ENCODE data around the gene SLC22A12. TPM values are rescaled to one million over a fixed set of nuclear protein-coding genes. Genes with fewer than 3 reads are reported as not detected.

Gene SLC22A12
- total RNA-seq, 1 donor from 2014 or later, result not detected

GRCh38 chr11:64637334-64638017, 46.5 kb downstream of the SLC22A12 start:
- no peak overlapping the region for H3K27ac Mint-ChIP-seq
- no peaks in the 10 kb centered on the region for H3K9me3 Mint-ChIP-seq
- H3K27me3 Mint-ChIP-seq (ENCODE audit: insufficient read depth, low read depth), result peaks cover 6% of the 10 kb centered on the region
- Histone ChIP-seq H3K27ac (no peak overlapping the region), H3K4me2 (peak overlapping the region; percentile 95), H3K4me1 (peaks cover 16% of the 10 kb centered on the region), H3K9me3 (ENCODE audit: low read depth) (no peaks in the 10 kb centered on the region), H3K36me3 (no peaks in the 10 kb centered on the region), H2AFZ (replicated peaks) (peak overlapping the region; percentile 12), H3K4me3 (peak overlapping the region; percentile 51), H4K20me1 (ENCODE audit: low read depth) (peaks cover 43% of the 10 kb centered on the region), H3K79me2 (ENCODE audit: low read depth) (no peaks in the 10 kb centered on the region), H3K27me3 (peaks cover 47% of the 10 kb centered on the region), H3K9ac (no peak overlapping the region), H3F3A (ENCODE audit: low read depth) (peaks cover 17% of the 10 kb centered on the region)
- peaks cover 2% of the 10 kb centered on the region for H3K36me3 Mint-ChIP-seq
- peak; percentile 26 for DNase-seq (ENCODE audit: low spot score)
- H3K4me3 Mint-ChIP-seq, result peak overlapping the region; percentile 71
- H3K4me1 Mint-ChIP-seq, result peaks cover 16% of the 10 kb centered on the region
- TF ChIP-seq EZH2 (IDR thresholded peaks at IDR 0.05) (no peak), CTCF (IDR thresholded peaks at IDR 0.05) (no peak), EZH2phosphoT487 (IDR thresholded peaks at IDR 0.05) (no peak)

- Histone ChIP-seq H3K9me3 (ENCODE audit: low read depth) (no peaks in the 10 kb centered on the region), H3F3A (ENCODE audit: low read depth) (peaks cover 17% of the 10 kb centered on the region), H3K36me3 (no peaks in the 10 kb centered on the region), H3K4me2 (peak overlapping the region; percentile 95), H3K4me3 (peak overlapping the region; percentile 51), H3K27me3 (peaks cover 54% of the 10 kb centered on the region), H3K27ac (no peak overlapping the region), H3K9ac (no peak overlapping the region), H4K20me1 (ENCODE audit: low read depth) (peaks cover 43% of the 10 kb centered on the region), H2AFZ (replicated peaks) (peak overlapping the region; percentile 12), H3K4me1 (peaks cover 16% of the 10 kb centered on the region), H3K79me2 (ENCODE audit: low read depth) (no peaks in the 10 kb centered on the region)
- peak overlapping the region; percentile 71 for H3K4me3 Mint-ChIP-seq
- H3K36me3 Mint-ChIP-seq, result peaks cover 2% of the 10 kb centered on the region
- H3K27ac Mint-ChIP-seq, result no peak overlapping the region
- H3K4me1 Mint-ChIP-seq, result peaks cover 16% of the 10 kb centered on the region
- DNase-seq (ENCODE audit: low spot score), result peak; percentile 70
- H3K9me3 Mint-ChIP-seq, result no peaks in the 10 kb centered on the region
- TF ChIP-seq EZH2phosphoT487 (IDR thresholded peaks at IDR 0.05) (no peak), EZH2 (IDR thresholded peaks at IDR 0.05) (no peak), CTCF (IDR thresholded peaks at IDR 0.05) (no peak)
- H3K27me3 Mint-ChIP-seq (ENCODE audit: insufficient read depth, low read depth), result peaks cover 6% of the 10 kb centered on the region
Observed at GRCh38 chr11:64638018-64638665, 47.1 kb downstream of the SLC22A12 start.

GRCh38 chr11:64638829-64639228, 47.8 kb downstream of the SLC22A12 start:
- Histone ChIP-seq H2AFZ (replicated peaks) (no peak overlapping the region), H3K27me3 (peaks cover 61% of the 10 kb centered on the region), H3K27ac (no peak overlapping the region), H4K20me1 (ENCODE audit: low read depth) (peaks cover 43% of the 10 kb centered on the region), H3K9me3 (ENCODE audit: low read depth) (no peaks in the 10 kb centered on the region), H3F3A (ENCODE audit: low read depth) (peaks cover 20% of the 10 kb centered on the region), H3K79me2 (ENCODE audit: low read depth) (no peaks in the 10 kb centered on the region), H3K4me2 (peak overlapping the region; percentile 95), H3K4me3 (peak overlapping the region; percentile 51), H3K9ac (no peak overlapping the region), H3K4me1 (peaks cover 16% of the 10 kb centered on the region), H3K36me3 (no peaks in the 10 kb centered on the region)
- H3K4me3 Mint-ChIP-seq, result no peak overlapping the region
- no peak for DNase-seq (ENCODE audit: low spot score)
- H3K27ac Mint-ChIP-seq, result no peak overlapping the region
- peaks cover 7% of the 10 kb centered on the region for H3K27me3 Mint-ChIP-seq (ENCODE audit: insufficient read depth, low read depth)
- H3K9me3 Mint-ChIP-seq, result no peaks in the 10 kb centered on the region
- peaks cover 18% of the 10 kb centered on the region for H3K4me1 Mint-ChIP-seq
- TF ChIP-seq CTCF (IDR thresholded peaks at IDR 0.05) (no peak), EZH2phosphoT487 (IDR thresholded peaks at IDR 0.05) (no peak), EZH2 (IDR thresholded peaks at IDR 0.05) (no peak)
- no peaks in the 10 kb centered on the region for H3K36me3 Mint-ChIP-seq

Data from neural progenitor cell (in vitro differentiated cells).